LNCaP clone FGC (cell line): ENCODE data around the gene TRIM28.

Experiments used
- DNase-seq: peaks from one replicate; pipeline ENCODE4 v3.0.0-alpha.2; 2011; ENCODE audit warnings: low read depth
- H3K4me3 ChIP-seq: 2 replicates; pipeline ENCODE4 v1.5.1; 2011; ENCODE audit warnings: mild to moderate bottlenecking, low read depth, low read length, control low read depth
- TF ChIP-seq, protein P1 (sequence below): IDR thresholded peaks from 2 replicates; pipeline ENCODE4 v1.5.1; 2012; ENCODE audit warnings: mild to moderate bottlenecking; ENCODE audit not compliant: control insufficient read depth, insufficient read depth; ENCODE audit errors: extremely low read depth

The TRIM28 gene

DNA sequence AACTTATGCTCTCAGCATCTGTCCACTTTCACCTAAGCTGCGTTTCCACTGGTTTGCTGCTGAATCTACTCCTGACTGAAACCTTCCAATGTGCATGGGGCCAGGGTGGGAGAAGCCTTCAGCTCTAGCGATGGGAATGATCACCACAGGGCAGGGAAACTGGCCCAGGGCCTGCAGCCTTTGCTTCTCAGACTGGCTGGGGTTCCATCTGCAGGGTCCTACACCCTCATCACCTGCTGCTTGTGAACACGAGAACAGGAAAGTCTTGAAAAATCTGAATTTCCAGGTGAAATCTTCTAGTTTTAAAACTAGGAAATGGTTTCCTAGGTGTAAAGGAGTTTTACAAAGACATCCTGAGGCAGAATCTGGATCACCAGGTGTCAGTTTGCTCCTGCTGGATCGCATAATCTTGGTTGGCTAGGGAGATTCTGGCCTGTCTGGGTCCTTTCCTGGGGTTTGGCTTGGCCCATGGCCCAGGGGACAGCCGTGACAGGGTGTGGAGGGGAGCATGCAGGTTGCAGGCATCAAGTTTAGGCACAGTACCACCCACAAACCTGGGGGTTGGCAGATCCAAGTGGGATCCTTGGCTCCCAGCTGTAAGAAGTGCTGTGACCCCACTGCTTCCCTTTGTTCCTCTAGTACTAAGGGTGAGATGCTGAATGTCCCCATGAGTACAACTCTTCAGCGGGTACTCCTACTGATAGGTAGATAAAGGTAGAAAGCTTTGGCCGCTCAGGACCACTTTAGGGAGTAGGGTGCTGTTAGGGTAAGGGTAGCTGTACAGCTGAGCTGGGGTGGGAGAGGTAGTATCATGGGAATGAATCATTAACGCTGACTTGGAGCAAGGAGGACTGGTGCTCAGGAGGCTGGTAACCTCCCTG is 16.4 kb downstream of the TRIM28 start:
- no peak for DNase-seq
- TF ChIP-seq, protein P1, sequence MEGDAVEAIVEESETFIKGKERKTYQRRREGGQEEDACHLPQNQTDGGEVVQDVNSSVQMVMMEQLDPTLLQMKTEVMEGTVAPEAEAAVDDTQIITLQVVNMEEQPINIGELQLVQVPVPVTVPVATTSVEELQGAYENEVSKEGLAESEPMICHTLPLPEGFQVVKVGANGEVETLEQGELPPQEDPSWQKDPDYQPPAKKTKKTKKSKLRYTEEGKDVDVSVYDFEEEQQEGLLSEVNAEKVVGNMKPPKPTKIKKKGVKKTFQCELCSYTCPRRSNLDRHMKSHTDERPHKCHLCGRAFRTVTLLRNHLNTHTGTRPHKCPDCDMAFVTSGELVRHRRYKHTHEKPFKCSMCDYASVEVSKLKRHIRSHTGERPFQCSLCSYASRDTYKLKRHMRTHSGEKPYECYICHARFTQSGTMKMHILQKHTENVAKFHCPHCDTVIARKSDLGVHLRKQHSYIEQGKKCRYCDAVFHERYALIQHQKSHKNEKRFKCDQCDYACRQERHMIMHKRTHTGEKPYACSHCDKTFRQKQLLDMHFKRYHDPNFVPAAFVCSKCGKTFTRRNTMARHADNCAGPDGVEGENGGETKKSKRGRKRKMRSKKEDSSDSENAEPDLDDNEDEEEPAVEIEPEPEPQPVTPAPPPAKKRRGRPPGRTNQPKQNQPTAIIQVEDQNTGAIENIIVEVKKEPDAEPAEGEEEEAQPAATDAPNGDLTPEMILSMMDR: no peak
- H3K4me3 ChIP-seq: peak overlapping the region; percentile 93

DNA sequence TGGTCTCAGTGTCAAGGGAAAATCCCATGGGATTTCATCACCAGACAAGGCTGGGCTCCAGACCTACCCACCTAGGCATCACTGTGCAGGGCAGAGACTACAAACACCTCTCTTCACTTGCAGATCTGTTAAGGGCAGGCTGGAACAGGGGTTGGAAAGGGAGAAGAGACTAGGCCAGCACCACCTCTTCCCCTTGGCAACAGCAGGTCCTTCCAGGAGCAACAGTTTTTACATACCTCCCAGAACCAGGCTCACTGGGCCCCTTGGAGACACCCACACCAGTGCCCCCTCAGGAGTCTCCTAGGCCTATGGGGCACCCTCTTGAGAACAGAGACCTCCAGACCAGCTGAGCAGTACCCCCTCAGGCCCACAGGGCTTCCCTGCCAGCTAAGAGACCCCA is 17.1 kb downstream of the TRIM28 start:
- DNase-seq: no peak
- TF ChIP-seq, protein P1: no peak
- H3K4me3 ChIP-seq: no peak overlapping the region

DNA sequence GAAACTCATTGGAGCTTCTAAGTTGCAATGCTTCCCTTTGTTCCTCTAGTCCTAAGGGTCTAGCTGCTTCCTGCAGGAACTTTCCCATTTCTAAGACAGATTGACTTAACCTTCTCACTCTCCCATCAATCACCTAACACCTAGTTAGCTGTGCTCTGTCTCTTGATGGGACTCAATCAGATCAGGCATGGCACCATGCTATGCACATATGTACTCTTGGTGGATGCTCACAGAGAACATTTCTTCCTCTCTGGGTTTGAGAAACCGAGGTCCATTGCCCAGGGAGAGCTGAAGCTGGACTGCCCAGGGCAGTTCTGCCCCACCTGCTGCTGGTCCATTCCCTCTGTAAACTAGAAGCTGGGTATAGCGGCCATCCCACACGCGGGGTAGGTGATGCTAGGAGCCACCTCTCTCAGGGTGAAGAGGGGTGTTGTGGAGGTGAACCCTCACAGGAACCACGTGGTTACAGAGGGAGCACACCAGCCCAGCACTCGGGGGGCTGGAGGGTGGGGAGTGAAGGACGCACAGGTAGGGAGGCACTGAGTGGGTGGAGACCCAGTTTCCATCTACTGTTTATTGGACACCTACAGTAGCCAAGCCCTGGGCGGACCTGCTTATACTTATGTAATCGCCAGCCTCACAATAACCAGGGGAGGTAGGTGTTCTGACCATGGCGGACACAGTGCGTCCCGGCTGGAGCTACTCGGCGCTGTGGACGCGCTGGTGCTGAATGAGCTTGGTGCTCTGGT is 17.7 kb downstream of the TRIM28 start:
- peak overlapping the region; percentile 52 for H3K4me3 ChIP-seq
- no peak for DNase-seq
- TF ChIP-seq, protein P1: no peak

DNA sequence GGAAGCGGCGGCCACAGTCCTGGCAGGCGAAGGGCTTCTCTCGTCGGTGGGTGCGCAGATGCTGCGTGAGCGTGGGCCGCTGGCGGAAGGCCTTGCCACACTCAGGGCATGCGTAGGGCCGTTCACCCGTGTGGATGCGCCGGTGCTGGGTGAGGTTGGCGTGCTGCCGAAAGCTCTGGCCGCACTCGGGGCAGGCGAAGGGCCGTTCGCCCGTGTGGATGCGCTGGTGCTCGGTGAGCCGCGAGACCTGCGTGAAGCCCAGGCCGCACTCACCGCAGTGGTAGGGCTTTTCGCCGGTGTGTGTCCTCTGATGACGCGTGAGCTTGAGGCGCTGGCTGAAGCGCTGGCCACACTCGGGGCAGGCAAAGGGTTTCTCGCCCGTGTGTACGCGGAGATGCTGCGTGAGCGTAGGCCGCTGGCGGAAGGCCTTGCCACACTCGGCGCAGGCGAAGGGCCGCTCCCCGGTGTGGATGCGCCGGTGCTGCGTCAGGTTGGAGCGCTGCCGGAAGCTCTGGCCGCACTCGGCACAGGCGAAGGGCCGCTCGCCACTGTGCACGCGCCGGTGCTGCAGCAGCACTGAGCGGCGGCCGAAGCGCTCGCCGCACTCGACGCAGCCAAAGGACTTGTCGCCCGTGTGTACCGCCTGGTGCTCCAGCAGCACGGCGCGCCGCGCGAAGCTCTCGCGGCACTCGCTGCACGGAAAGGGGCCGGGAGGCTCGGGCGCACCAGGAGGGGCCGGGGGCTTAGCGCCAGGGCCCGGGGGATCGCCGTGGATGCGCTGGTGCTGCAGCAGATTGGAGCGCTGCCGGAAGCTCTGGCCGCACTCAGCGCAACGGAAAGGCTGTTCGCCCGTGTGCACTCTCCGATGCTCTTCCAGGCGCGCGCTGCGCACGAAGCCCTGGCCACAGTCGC is 18.5 kb downstream of the TRIM28 start:
- no peak for DNase-seq
- peak overlapping the region; percentile 52 for H3K4me3 ChIP-seq
- TF ChIP-seq, protein P1: no peak

DNA sequence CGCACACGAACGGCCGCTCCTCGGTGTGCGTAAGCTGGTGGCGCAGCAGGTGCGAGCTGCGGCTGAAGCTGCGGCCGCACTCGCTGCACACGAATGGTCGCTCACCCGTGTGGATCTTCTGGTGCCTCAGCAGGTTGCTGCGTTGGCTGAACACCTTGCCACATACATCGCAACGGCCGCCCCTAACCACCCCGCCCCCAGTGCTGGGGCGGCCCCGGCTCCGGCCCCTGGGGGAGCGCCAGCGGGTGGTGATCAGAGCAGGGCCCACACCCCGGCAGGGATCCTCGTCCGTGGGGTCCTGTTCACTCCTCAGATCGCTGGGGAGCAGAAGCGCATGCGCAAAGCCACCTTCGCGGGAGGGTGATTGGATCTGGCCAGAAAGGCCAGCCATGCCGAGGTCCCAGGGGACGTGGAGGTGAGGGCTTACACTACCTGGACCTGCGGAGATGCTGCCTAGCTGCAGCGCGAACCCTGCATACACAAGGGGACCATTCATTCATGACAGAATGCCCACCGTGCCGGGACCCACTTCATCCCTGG is 19.2 kb downstream of the TRIM28 start:
- no peak for DNase-seq
- H3K4me3 ChIP-seq: peak overlapping the region; percentile 52

DNA sequence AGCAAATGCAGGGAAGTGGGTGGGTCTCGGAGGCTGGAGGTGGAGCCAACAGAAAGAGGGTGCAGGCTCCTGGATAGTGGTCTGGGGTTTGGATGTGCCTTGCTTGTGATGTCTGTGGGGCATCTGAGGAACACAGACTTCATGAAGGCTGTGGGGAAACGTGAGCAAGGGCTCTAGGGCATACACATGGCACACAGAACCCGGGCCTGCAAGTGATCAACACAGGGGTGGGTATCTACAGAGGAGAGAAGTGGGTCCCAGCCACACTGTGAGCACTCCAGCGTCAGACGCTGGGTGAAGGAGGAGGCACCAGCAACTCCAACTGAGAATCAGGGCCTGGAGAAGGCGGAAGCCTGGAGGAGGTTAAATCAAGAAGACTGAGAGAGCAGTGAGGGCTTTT is 20.0 kb downstream of the TRIM28 start:
- TF ChIP-seq, protein P1: no peak
- DNase-seq: no peak

More for the DNA sequence above, 19.2 kb downstream of the TRIM28 start:
- TF ChIP-seq, protein P1: no peak

More for the DNA sequence above, 20.0 kb downstream of the TRIM28 start:
- H3K4me3 ChIP-seq: no peak overlapping the region
